ENCODE data around the gene GRIK5. TPM values are rescaled to one million over a fixed set of nuclear protein-coding genes. Genes with fewer than 3 reads are reported as not detected.
"Not testable (repeated sequence)": the region's sequence is repeated elsewhere in the genome, so short reads cannot be mapped to it uniquely, and the experiment has no call there.

The GRIK5 gene
- polyA plus RNA-seq, 1 donor from 2014 or later = 22.4 TPM

- Histone ChIP-seq H3K36me3 (ENCODE audit: insufficient read depth, low read length) (peaks cover 10% of the 10 kb centered on the region), H3K9ac (ENCODE audit: low read length) (no peak overlapping the region), H3K4me3 (ENCODE audit: low read length) (no peak overlapping the region), H4K20me1 (ENCODE audit: insufficient read depth) (no peaks in the 10 kb centered on the region), H2AFZ (ENCODE audit: low read depth, low read length) (no peak overlapping the region), H3K79me2 (replicated peaks; ENCODE audit: insufficient read depth, low read length) (no peaks in the 10 kb centered on the region), H3K4me2 (ENCODE audit: low read length) (no peak overlapping the region), H3K27me3 (ENCODE audit: insufficient read depth, low read depth, low read length) (no peaks in the 10 kb centered on the region), H3K9me2 (ENCODE audit: insufficient read depth, low read length) (no peaks in the 10 kb centered on the region), H3K27ac (ENCODE audit: low read length) (no peak overlapping the region), H3K9me3 (ENCODE audit: low read length) (no peaks in the 10 kb centered on the region), H3F3A (ENCODE audit: insufficient read depth, low read length, poor library complexity, severe bottlenecking) (no peaks in the 10 kb centered on the region)
- TF ChIP-seq SMC3 (conservative IDR thresholded peaks at IDR 0.05; ENCODE audit: poor library complexity) (no peak), REST (IDR thresholded peaks at IDR 0.05; ENCODE audit: borderline replicate concordance) (no peak), RAD21 (conservative IDR thresholded peaks at IDR 0.05) (no peak), TAF1 (IDR thresholded peaks at IDR 0.05; ENCODE audit: low read depth) (no peak), EZH2 (IDR thresholded peaks at IDR 0.05; ENCODE audit: borderline replicate concordance, insufficient read depth, low read length, poor library complexity, severe bottlenecking) (no peak), CTCF (IDR thresholded peaks at IDR 0.05; ENCODE audit: poor library complexity, severe bottlenecking) (no peak), POLR2AphosphoS5 (IDR thresholded peaks at IDR 0.05) (no peak), MXI1 (conservative IDR thresholded peaks at IDR 0.05; ENCODE audit: poor library complexity, severe bottlenecking) (no peak), EP300 (conservative IDR thresholded peaks at IDR 0.05; ENCODE audit: poor library complexity, severe bottlenecking) (no peak)
These were observed 53.0 kb downstream of the GRIK5 start for GRCh38 chr19:42017040-42017439.

GRCh38 chr19:42012747-42013146 is 57.3 kb downstream of the GRIK5 start:
- not testable (repeated sequence) for H3K9me2 ChIP-seq (ENCODE audit: insufficient read depth, low read length); H3K27me3 ChIP-seq (ENCODE audit: insufficient read depth, low read depth, low read length); H4K20me1 ChIP-seq (ENCODE audit: insufficient read depth); H3K9ac ChIP-seq (ENCODE audit: low read length); H3K79me2 ChIP-seq (replicated peaks; ENCODE audit: insufficient read depth, low read length); H3K4me3 ChIP-seq (ENCODE audit: low read length); H3K27ac ChIP-seq (ENCODE audit: low read length); H3F3A ChIP-seq (ENCODE audit: insufficient read depth, low read length, poor library complexity, severe bottlenecking); H2AFZ ChIP-seq (ENCODE audit: low read depth, low read length); H3K9me3 ChIP-seq (ENCODE audit: low read length); H3K4me2 ChIP-seq (ENCODE audit: low read length); H3K36me3 ChIP-seq (ENCODE audit: insufficient read depth, low read length)
